ENCODE results near the gene ATXN7L3. TPM values are rescaled to one million over a fixed set of nuclear protein-coding genes. Genes with fewer than 3 reads are reported as not detected.

The ATXN7L3 gene
- 51.6 and 129 TPM in 2 replicates for total RNA-seq (2011; cell fraction: chromatin; rRNA removed; ENCODE audit: low replicate concordance)
- total RNA-seq (2011; cell fraction: nucleolus; rRNA removed): 62.6 and 75.4 TPM in 2 replicates
- 53.1 and 57.1 TPM in 2 replicates for total RNA-seq (2011; cell fraction: nucleoplasm; rRNA removed)
- total RNA-seq (2014; rRNA removed): 37.9 and 39.0 TPM in 2 replicates
- total RNA-seq (2014; rRNA removed; fragmentation: Illumina TruSeq; extraction: Trizol): 22.7 and 23.9 TPM in 2 replicates
- 30.5 and 30.9 TPM in 2 replicates for total RNA-seq (2015; rRNA removed; fragmentation: Illumina TruSeq; extraction: Trizol)
- total RNA-seq (2021): 56.4 and 66.1 TPM in 2 replicates
- 31.5 and 33.2 TPM in 2 replicates for polyA plus RNA-seq (2011; rRNA removed)
- 36.0 and 37.1 TPM in 2 replicates for polyA plus RNA-seq (2011; cell fraction: cytosol; rRNA removed)
- 79.2 and 91.4 TPM in 2 replicates for polyA plus RNA-seq (2011; cell fraction: nucleus; rRNA removed)
- 32.1 and 40.8 TPM in 2 replicates for polyA plus RNA-seq (2012)
- polyA plus RNA-seq (2014; fragmentation: Illumina TruSeq; extraction: Trizol): 39.1 and 39.4 TPM in 2 replicates
- under 1 TPM; 0.62 to 0.90 TPM for polyA plus RNA-seq (2014; fragmentation: Nextera tagmentation; extraction: Ambion mirVana)
- 34.9 and 45.5 TPM in 2 replicates for polyA plus RNA-seq (2014; rRNA removed)
- 42.8 and 44.3 TPM in 2 replicates for polyA minus RNA-seq (2011; rRNA and poly(A)+ RNA removed)
- polyA minus RNA-seq (2011; cell fraction: cytosol; rRNA and poly(A)+ RNA removed): 17.8 and 23.8 TPM in 2 replicates
- polyA minus RNA-seq (2011; cell fraction: nucleus; rRNA and poly(A)+ RNA removed): 35.0 and 46.0 TPM in 2 replicates
- Bru-seq, nascent RNA: percentile 74 among the genes with signal in this experiment
- percentile 81 among the genes with signal in this experiment for BruChase-seq, experiment 1, labeled RNA remaining after a 2-hour chase
- percentile 89 among the genes with signal in this experiment for BruChase-seq, experiment 2, labeled RNA remaining after a 6-hour chase
- long read RNA-seq, experiment 1, transcript ATXN7L3-205 (13 exons, 1,341 nt): major isoform, 7 of 109 reads
- long read RNA-seq, experiment 1, partial matches to known transcripts: 3 of 109 reads
- long read RNA-seq, experiment 1, other reads (novel, unspliced or antisense): 95 of 109 reads
- long read RNA-seq, experiment 2, transcript ATXN7L3-205 (13 exons, 1,341 nt): major isoform, 13 of 66 reads
- long read RNA-seq, experiment 2, partial matches to known transcripts: 7 of 66 reads
- long read RNA-seq, experiment 2, other reads (novel, unspliced or antisense): 45 of 66 reads
- long read RNA-seq, experiment 3, partial matches to known transcripts: 0 of 2 reads
- long read RNA-seq, experiment 3, other reads (novel, unspliced or antisense): 2 of 2 reads

- H2AFZ ChIP-seq (ENCODE audit: low read depth, low read length): peak within 1 kb of the TSS; percentile 82
- H3K4me2 ChIP-seq (ENCODE audit: insufficient read depth, low read length): peak within 1 kb of the TSS; percentile 91
- no peaks in the 10 kb centered on the region; the same call in 1 of the 2 replicates for H4K20me1 ChIP-seq (replicated peaks; ENCODE audit: control insufficient read depth, insufficient read depth, low read length)
- H3K9me3 ChIP-seq (replicated peaks; ENCODE audit: control insufficient read depth, insufficient read depth, low read depth, low read length): no peaks in the 10 kb centered on the region
- H3K27me3 ChIP-seq (ENCODE audit: control insufficient read depth in 2 of 2, insufficient read depth in 2 of 2, low read length in 2 of 2): no peaks in the 10 kb centered on the region
- ChIA-PET POLR2A (interaction anchor here (1.0 to 1.1 kb wide), 2 partner anchors 11 to 13 kb away, joined by 3 read pairs; partner anchors contain the start of gene TMUB2), CTCF (ENCODE audit: low intra/inter-chr PET ratio) (no interaction called here)
- in situ Hi-C loops (cut with MboI): loop anchor here (5.0 kb wide), 1 partner anchor 317 kb away; no protein-coding TSS in a partner anchor
- FAIRE-seq: peak; percentile 78
- ATAC-seq: peak; percentile 90
- intact Hi-C loops (cut with micrococcal nuclease): no loop called here
- peak within 1 kb of the TSS; percentile 91 for H3K27ac ChIP-seq (ENCODE audit: extremely low read depth, low read depth, low read length)
- H3K36me3 ChIP-seq (ENCODE audit: control insufficient read depth, insufficient read depth, low read length): peaks cover 30% of the 10 kb centered on the region; the same call in 2 of the 3 replicates
- peak within 1 kb of the TSS; percentile 79 for H3K4me3 ChIP-seq
- peak; percentile 94 to 100 (median 96) for DNase-seq (ENCODE audit: extremely low read depth in 1 of 4, low spot score in 3 of 4)
- no TSS peak for BruUV-seq (replicated peaks)
- peaks cover 36 to 40% of the 10 kb centered on the region in 2 experiments for H3K4me1 ChIP-seq (replicated peaks in 1 of 2; ENCODE audit: control insufficient read depth in 2 of 2, insufficient read depth in 2 of 2, low read length in 2 of 2)
- 0% methylated on average over 10 of the region's 126 CpGs for WGBS (ENCODE audit: insufficient coverage, low coverage, missing lambda C conversion rate)
- H3K9me1 ChIP-seq (ENCODE audit: control insufficient read depth, insufficient read depth, low read length): no peaks in the 10 kb centered on the region
- peaks cover 24% of the 10 kb centered on the region for H3K79me2 ChIP-seq (ENCODE audit: control insufficient read depth, insufficient read depth, low read length)
- peak within 1 kb of the TSS; percentile 90 to 98 for H3K9ac ChIP-seq (ENCODE audit: insufficient read depth in 1 of 2, low read depth in 2 of 2, low read length in 2 of 2)
- TF ChIP-seq POLR3G (IDR thresholded peaks at IDR 0.05; ENCODE audit: extremely low read depth, insufficient read length, insufficient replicate concordance) (no peak), BCL6 (CRISPR knock-in tag; IDR thresholded peaks at IDR 0.05) (no peak), CREBBP (IDR thresholded peaks at IDR 0.05; ENCODE audit: low read depth, low read length) (no peak), LEF1 (IDR thresholded peaks at IDR 0.05) (no peak), ARID1B (IDR thresholded peaks at IDR 0.05) (no peak), GATAD2A (IDR thresholded peaks at IDR 0.05) (no peak), FOXK1 (CRISPR knock-in tag; IDR thresholded peaks at IDR 0.05; ENCODE audit: borderline replicate concordance) (no peak), ZNF644 (tag; IDR thresholded peaks at IDR 0.05; ENCODE audit: low read depth) (peak; percentile 90), ATF2 (CRISPR knock-in tag; IDR thresholded peaks at IDR 0.05) (no peak), MCM5 (IDR thresholded peaks at IDR 0.05; ENCODE audit: low read depth) (no peak)
Observed at GRCh38 chr17:44199553-44200477, at the start of gene ATXN7L3. TSS of gene ATXN7L3 (minus strand) at chr17:44199884. CDS start at chr17:44198070, 1,814 bp downstream.

All from K562 (cell line).